GM19452 (cell line): ENCODE results near the gene MSI1.
"Not testable (repeated sequence)": the region's sequence is repeated elsewhere in the genome, so short reads cannot be mapped to it uniquely, and the experiment has no call there.

Experiments
- ATAC-seq: cut with Tn5 transposase; IDR thresholded peaks from one replicate; pipeline ENCODE4 v1.9.1; 2021; ENCODE audit not compliant: unreplicated experiment

Gene MSI1

DNA sequence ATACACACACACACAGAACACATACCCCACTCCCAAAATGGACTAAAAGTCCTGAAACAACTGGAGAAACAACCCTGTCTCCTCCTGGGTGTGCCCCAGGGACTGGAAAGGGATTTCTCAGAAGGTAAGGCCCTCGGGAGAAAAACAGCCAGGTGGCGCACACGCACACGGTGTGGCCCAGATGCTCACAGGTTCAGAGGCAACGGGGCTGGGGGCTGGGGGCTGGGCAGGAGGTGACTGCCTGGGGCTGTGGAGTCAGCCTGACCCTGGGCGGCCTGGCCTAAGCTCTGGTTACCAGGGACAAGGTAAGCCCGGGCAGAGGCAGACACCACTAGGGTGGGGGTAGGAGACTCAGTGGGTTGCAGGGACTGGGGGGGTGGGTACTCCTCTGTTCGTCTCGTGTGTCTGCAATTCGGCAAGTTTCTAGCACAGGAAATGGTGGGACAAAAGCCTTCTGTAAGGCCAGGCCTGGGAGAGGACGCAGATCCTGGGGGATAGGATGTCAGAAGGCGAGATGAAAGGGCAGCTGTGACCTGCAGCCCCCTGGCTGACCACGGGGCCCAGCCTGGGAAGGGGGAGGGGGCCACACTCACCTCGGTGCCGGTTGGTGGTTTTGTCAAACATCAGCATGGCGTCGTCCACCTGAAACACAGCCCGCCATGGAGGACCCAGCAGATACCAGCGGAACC, 10.4 kb downstream of the MSI1 start:
- no peak for ATAC-seq

DNA sequence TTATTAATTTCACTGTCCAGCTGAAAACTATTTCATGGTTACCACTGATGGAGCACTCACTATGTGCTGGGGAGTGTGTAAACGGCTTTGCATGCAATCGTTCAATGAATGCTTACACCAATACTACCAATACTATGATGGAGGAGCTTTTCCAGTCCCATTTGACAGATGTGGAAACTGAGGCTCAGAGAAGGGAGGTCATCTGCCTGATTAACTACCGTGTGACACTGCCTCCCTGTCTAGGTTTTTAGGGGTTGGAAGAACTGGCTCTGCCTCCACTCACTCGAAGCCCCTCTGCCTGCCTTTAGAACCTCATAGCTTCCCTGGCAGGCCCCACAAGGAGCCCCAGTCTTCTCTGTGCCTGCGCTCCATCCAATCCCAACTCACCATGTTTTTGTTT, 11.9 kb downstream of the MSI1 start:
- no peak for ATAC-seq

DNA sequence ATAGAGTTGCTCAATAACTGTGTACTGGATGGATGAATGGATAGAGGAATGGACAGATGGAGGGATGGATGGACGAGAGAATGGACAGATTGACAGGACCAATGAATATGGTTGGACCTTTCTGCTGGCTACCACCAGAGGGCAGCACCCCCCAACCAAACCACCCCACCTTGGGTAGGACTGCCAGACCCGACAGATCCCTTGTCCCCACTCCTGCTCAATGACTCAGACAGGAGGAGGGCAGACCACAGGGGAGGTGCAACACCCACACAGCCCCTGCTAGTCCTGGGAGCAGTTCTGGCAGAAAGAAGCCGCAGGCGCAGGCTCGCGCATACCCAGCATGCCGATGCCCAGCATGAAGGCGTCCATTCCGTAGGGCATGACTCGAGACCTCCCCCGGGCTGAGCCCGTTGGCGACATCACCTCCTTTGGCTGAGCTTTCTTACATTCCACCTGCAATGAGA, 12.4 kb downstream of the MSI1 start:
- ATAC-seq = no peak

DNA sequence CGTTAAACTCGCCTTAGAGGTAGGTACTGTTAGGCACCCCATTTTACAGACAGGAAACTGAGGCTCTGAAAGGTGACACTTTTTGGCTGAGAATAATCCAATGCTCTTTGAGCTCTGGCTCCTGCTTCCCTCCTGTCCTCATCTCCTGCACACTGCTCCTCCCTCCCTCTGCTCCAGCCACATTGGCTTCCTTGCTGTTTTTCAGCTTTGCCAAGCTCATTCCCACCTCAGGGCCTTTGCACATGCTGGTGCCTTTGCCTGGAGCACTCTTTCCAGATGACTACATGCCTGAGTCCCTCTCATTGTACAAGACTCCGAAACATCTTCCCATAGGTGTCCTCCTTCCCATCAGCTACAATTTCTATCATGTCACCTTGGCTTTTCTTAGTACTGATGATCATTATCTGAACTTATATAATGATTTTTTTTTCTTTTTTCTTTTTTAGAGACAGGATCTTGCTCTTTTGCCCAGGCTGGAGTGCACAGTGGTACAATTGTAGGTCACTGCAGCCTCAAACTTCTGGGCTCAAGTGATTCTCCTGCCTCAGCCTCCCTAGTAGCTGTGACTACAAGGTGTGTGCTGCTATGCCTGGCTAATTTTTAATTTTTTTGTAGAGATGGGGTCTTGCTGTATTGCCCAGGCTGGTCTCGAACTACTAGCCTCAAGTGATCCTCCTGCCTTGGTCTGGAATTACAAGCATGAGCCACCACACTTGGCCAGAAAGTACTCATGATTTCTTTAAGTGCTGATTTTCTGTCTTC, 15.2 kb downstream of the MSI1 start:
- ATAC-seq = no peak

DNA sequence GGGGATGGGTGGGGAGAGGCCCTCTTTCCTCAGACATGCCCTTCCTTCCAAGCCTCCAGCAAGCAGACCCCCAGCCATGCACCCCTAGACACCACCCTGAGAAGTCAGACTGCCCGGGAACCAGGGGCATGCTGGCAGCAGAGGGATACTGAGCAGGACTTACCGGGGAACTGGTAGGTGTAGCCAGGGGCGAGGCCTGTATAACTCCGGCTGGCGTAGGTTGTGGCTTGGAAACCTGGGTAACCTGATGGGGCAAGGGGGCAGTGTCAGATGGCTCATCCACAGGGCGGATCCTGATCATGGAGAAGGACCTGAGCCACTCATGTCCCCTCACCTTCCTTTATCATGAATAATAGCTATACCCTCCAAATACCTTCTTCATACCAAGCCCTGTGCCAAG, 15.8 kb downstream of the MSI1 start:
- no peak for ATAC-seq

DNA sequence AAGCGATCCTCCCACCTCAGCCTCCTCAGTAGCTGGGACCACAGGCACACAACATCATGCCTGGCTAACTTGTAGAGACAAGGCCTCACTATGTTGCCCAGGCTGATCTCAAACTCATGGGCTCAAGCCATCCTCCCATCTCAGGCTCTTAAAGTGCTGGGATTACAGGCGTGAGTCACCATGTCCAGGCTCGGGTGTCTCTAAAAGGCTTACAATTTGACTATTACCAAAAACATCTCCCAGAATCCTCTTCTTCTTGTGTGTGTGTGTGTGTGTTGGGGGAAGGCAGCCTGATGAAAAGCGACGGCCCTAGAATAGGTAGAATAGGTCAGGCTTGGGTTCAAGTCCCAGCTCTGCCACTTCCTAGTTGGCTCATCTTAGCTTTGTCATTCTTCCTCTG, 16.8 kb downstream of the MSI1 start:
- ATAC-seq = no peak

DNA sequence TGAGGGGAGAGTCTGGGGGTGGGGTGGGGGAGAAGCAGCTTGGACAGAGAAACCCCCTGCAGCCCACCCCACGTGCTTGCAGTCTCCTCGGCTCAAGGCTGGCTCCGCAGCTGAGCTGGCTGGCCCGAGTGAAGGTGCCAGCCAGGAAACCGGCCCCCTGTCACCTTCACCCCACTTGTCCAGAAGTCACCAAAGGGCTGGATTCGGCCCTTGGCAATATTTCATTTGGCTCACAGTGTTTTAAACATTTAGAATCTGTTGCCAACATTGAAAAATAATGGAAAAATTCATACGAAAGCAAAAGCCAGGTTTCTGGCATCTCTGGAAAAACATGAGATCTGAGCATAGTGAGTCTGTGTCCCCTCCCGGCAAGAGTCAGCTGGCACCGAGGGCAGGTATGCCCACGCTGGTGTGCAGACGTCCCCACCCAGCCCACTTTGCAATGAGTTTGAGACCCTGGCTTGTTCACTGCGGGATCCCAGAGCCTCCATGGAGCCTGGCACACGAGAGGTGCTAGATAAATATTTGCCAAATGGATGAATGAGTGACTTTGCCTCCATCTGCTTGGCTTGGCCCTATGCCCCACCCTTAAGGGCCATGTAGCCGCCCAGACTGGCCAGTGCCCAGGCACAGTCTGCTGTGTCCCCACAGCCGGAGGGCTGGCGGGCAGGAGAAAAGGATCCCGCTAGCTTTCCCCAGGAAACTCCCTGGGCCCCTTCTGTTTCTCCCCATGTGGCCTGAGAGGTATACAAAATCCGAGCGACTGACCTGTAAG, 18.2 kb downstream of the MSI1 start:
- ATAC-seq = no peak

DNA sequence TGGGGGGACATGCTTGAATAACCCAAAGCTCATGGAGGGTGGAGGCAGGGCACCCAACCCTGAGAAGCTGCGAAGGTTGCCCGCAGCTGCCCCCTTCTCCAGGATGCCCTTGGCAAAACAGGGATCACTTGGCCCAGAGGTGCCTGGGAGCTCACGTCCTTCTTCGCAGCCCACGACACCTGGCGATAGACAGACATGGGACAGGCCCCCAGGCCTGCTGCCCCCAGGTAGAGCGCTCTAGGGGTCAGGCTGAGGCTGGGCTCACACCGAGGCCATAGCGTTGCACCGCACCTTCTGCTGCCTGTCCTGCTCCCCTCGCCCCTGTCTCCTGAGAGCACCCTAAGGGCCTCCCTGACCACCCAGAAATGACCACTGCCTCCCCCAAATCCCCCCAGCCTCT, 21.2 kb downstream of the MSI1 start:
- ATAC-seq = no peak

DNA sequence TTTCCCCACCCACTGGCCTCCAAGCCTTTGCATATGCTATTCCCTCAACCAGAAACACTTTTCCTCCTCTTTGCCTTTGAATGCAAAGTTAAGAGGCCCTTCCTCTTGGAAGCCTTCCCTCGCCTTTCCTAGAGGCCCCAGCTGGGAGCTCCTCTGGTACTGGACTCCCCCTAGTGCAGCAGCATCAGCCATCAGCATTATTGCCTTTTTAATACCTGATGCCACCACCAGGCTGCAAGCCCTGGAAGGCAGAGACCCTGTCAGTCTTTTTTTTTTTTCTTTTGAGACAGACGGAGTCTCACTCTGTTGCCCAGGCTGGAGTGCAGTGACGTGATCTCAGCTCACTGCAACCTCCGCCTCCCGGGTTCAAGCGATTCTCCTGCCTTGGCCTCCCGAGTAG, 22.3 kb downstream of the MSI1 start:
- no peak for ATAC-seq

DNA sequence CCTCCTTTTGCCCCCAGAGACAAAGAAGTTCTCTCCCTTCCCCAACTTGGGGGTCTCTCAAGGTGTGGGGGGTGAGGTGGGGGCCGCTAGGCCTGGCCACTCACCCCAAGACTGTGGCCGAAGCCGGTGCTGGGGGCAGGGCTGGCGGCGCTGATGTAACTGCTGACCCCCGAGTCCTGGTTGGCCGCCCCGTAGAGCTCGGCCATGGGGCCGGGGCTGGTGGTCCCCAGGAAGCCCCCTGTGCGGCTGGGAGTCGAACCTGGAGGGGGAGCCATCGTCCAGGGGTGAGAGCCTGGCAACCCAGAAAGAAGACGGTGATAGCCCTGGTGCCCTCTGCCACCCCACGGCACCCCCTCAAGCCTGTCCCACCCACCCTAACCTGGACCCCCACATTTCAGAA, 22.9 kb downstream of the MSI1 start:
- no peak for ATAC-seq

DNA sequence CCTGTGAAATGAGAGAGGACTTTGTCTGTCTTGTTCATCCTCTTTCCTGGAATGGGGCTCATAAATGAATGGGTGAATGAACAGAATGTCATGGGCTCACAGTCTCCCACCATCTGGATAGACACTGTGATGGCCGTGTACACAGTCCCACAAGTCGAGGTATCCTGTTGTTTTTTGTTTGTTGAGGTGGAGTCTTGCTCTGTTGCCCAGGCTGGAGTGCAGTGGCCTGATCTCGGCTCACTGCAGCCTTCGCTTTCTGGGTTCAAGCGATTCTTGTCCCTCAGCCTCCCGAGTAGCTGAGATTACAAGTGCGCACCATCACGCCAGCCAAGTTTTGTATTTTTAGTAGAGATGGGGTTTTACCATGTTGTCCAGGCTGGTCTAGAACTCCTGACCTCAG, 25.3 kb downstream of the MSI1 start:
- no peak for ATAC-seq

DNA sequence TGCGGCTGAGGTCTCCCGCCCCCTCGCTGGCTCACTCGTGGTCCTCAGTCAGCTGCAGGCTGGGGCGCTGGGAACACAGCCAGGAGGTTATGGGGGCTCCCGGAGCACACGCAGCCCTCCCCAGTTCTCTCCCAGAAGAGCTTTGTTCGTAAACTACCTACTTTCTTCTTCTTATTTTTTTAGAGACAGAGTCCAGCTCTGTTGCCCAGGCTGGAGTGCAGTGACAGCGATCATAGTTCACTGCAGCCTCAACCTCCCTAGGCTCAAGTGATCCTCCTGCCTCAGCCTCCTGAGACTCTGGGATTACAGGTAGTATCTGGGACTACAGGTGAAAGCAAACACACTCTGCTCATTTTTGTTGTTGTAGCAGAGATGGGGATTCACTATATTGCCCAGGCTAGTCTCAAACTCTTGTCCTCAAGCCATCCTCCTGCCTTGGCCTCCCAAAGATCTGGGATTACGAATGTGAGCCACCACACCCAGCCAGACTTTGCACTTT, 25.9 kb downstream of the MSI1 start:
- no peak for ATAC-seq

DNA sequence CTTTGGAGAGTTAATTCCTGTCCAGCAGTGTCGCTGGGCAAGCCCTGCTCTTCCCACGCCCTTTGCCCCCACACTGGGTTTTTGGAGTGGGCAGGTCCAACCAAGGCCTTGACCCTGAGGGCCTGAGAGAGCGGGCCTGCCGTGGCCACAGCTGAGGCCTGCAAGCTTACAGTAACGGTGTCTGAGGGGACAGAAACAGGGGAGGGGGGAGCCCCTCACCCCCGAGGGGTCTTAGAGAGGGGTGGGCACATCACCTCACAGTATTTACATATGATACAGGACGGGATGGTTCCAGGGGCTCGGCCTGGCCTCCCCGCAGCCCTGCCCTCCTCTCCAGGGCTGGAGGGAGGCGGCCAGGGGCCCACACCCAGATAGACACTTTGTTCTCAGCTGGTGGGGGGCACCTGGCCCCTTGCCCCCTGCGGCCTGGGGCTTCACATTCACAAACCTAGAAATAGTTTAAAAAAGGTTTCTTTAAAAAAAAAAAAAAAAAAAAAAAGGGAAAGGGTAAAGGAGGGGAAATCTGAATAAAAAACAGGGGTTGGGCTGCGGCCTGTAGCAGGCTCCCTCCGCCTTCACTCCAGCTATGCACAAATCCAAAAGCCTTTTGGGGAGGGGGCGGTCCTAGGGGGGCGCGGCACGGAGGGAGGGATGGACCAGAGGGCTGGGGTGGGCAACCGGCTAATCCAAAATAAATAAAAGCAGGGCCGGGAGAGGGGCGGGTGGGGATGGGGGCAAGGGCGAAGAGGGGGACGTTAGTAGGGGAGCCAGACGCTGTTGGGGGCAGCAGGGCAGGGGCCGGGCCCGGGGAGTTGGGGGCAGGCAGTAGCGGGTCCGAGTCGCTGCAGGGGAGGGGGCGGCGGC, 26.6 kb downstream of the MSI1 start:
- no peak for ATAC-seq

DNA sequence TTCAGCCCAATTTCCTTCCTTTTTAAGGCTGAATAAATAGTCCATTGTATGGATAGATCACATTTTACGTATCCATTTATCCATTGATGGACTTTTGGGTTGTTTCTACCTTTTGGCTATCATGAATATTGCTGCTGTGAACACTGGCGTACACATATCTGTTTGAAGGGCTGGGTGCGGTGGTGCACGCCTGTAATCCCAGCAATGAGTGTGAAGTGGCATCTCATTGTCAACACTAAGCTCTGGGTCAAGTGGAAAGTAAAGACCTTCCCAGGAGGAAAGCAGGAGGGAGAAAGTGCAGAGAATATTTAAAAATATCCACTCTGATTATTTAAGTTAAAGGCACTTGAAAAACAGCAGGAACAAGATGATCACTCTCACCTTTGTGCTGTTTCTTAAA, 29.7 kb downstream of the MSI1 start:
- no peak for ATAC-seq

DNA sequence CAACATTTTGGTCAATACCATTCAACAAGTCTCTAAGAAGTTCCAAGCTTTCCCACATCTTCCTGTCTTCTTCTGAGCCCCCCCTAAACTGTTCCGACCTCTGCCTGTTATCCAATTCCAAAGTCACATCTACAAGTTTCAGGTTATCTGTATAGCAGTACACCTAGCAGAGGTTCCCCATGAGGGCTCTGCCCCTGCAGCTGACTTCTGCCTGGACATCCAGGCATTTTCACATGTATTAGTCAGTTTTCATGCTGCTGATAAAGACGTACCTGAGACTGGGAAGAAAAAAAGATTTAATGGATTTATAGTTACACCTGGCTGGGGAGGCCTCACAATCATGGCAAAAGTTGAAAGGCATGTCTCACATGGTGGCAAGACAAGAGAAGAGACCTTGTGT, 31.2 kb downstream of the MSI1 start:
- ATAC-seq = no peak

DNA sequence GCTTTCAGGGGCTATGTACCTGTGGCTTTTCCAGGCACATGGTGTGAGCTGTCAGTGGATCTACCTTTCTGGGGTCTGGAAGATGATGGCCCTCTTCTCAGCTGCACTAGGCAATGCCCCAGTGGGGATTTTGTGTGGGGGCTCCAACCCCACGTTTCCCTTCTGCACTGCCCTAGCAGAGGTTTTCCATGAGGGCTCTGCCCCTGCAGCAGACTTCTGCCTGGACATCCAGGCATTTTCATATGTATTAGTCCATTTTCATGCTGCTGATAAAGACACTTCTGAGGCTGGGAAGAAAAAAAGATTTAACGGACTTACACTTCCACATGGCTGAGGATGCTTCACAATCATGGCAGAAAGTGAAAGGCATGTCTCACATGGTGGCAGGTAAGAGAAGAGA, 32.6 kb downstream of the MSI1 start:
- ATAC-seq = not testable (repeated sequence)

DNA sequence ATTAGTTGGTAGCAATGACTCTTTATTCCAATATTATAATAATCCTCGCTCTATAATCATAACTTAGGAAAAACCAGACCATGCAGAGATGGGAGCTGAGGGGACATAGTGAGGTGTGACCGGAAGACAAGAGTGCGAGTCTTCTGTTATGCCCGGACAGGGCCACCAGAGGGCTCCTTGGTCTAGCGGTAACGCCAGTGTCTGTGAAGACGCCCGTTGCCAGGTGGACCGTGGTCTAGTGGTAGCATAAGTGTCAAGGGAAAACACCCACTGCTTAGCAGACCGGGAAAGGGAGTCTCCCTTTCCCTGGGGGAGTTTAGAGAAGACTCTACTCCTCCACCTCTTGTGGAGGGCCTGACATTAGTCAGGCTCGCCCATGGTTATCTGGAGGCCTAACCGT, 33.5 kb downstream of the MSI1 start:
- not testable (repeated sequence) for ATAC-seq

DNA sequence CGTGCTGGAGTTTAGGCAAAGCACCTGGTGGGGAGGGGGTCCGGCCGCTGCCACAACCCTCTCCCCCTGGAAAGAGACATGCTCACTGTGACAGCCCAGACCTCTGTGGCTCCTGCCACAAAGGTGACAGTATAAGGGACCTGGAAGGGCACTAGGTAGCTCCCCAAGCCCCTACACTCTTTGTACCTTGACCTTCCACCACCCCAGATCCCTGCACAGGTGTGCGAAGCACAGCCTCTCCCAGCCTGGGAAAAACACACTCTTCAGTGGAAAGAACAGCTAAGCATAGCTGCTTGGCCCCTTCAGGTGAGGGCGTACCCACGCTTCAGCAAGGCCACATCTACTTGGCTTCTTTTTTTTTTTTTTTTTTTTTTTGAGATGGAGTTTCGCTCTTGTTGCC, 36.4 kb downstream of the MSI1 start:
- no peak for ATAC-seq

DNA sequence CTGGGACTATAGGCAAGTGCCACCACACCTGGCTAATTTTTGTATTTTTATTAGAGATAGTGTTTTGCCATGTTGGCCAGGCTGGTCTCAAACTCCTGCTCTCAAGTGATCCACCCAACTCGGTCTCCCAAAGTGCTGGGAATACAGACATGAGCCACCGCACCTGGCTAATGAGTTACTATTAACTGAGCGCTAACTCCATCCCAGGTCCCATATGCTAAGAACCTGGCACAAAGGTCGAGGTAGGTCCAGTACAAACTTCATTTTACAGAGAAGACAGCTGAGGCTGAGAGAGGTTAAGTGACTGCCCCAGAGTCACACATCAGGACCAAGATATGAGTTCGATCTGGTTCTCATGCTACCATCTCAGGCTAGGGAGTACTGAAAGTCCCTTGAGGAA, 36.9 kb downstream of the MSI1 start:
- ATAC-seq = no peak

DNA sequence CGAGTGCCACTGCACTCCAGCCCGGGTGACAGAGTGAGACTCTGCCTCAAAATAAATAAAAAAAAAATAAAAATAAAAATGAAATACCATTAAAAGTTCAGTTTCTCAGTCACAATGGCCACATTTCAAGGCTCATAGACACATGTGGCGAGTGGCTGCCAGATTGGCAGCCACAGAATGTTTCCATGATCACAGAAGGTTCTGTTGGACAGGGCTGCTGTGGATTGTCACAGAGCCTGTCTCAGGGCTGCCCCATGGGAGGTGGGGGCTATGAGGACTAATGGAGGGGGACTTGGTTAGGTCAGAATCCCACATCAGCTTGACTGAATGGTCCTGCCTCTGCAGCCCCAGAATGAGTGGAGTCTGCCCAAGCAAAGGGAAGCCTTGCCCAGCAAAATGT, 37.6 kb downstream of the MSI1 start:
- no peak for ATAC-seq

DNA sequence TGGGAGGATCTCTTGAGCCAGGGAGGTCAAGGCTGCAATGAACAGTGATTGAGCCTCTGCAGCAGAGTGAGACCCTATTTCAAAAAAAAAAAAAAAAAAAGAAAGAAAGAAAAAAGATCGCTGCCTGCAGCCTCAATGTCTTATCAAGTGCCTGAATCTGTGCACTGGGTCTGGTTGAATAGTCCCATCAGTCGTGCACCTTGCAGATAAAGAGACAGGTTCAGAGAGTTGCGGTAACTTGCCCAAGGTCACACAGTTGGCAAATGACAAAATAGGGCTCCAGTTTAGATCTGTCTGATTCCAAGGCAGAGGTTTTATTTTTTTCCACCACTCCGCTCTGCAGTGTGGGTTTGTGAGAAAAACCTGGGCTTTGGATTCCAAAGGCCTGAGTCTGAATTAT, 40.7 kb downstream of the MSI1 start:
- ATAC-seq = no peak
